GM12878 (cell line): ENCODE results near the gene ASTL. TPM values are rescaled to one million over a fixed set of nuclear protein-coding genes. Genes with fewer than 3 reads are reported as not detected.

Source experiments
- CEBPB ChIP-seq, 2 experiments: fragments of 150-350 bp in 1 of 2; IDR thresholded peaks; 2 replicates each; pipeline ENCODE4 v1.6.1; 2012 to 2014; ENCODE audit warnings: low read depth in 2 of 2, low read length in 2 of 2, borderline replicate concordance in 1 of 2, inconsistent platforms in 1 of 2
- GATAD2B ChIP-seq: fragments of 450-650 bp; conservative IDR thresholded peaks from 2 replicates; pipeline ENCODE4 v1.6.1; 2017; ENCODE audit warnings: low read depth, mild to moderate bottlenecking, moderate library complexity
- HCFC1 ChIP-seq: fragments of 150-350 bp; IDR thresholded peaks from 2 replicates; pipeline ENCODE4 v1.6.1; 2014; ENCODE audit warnings: low read length
- MYC ChIP-seq: IDR thresholded peaks from 2 replicates; pipeline ENCODE4 v1.6.1; 2011; ENCODE audit warnings: mild to moderate bottlenecking, low read length, moderate library complexity, inconsistent platforms; ENCODE audit not compliant: insufficient read depth, insufficient replicate concordance, insufficient read length, severe bottlenecking
- PAX5 ChIP-seq: IDR thresholded peaks from 2 replicates; pipeline ENCODE4 v1.6.1; 2011; ENCODE audit warnings: low read depth, low read length, borderline replicate concordance
- PML ChIP-seq: IDR thresholded peaks from 2 replicates; pipeline ENCODE4 v1.6.1; 2012; ENCODE audit warnings: low read length, inconsistent platforms
- RAD51 ChIP-seq: fragments of 450-650 bp; IDR thresholded peaks from 2 replicates; pipeline ENCODE4 v1.6.1; 2016; ENCODE audit warnings: moderate library complexity, mild to moderate bottlenecking, inconsistent platforms
- RFX5 ChIP-seq: IDR thresholded peaks from 2 replicates; pipeline ENCODE4 v1.6.1; 2011; ENCODE audit warnings: low read depth, low read length, improper control_type of control experiment
- YY1 ChIP-seq: IDR thresholded peaks from 2 replicates; pipeline ENCODE4 v1.6.1; 2011; ENCODE audit warnings: low read depth, mild to moderate bottlenecking, low read length
- ZNF24 ChIP-seq: fragments of 450-650 bp; IDR thresholded peaks from 2 replicates; pipeline ENCODE4 v1.6.1; 2017; ENCODE audit warnings: antibody characterized with exemption, mild to moderate bottlenecking
- polyA plus RNA-seq, 11 experiments: library from polyadenylated mRNA; depleted of rRNA in 4 of 11; unstranded in 6 of 11; stranded (reverse) in 5 of 11; fragments of >200 nt; fragmentation: Nextera tagmentation in 4 of 11; fragmentation: Illumina TruSeq in 1 of 11; extraction: Ambion mirVana in 4 of 11; extraction: Trizol in 1 of 11; gene quantifications; 1 replicate in 1 of 11; 2 replicates in 10 of 11; pipeline versions ENCODE4 v1.2.1 to v1.2.3, GENCODE V29; 2011 to 2016; ENCODE audit warnings: inconsistent platforms in 2 of 11, missing spikeins in 2 of 11, low read depth in 1 of 11
- total RNA-seq, 4 experiments: library from RNA; depleted of rRNA in 3 of 4; stranded (reverse); fragments of >200 nt in 3 of 4; fragmentation: Illumina TruSeq in 1 of 4; extraction: Trizol in 1 of 4; gene quantifications; 2 replicates each; pipeline versions ENCODE4 v1.2.1 to v1.2.3, GENCODE V29; 2013 to 2021
- TF ChIP-seq, protein P1 (sequence below): fragments of 450-650 bp; IDR thresholded peaks from 2 replicates; pipeline ENCODE4 v1.6.1; 2017; ENCODE audit warnings: mild to moderate bottlenecking, low read depth, inconsistent platforms; ENCODE audit not compliant: poor library complexity, severe bottlenecking
- TF ChIP-seq, protein P2 (sequence below): fragments of 450-650 bp; IDR thresholded peaks from 2 replicates; pipeline ENCODE4 v1.6.1; 2016; ENCODE audit warnings: mild to moderate bottlenecking
- TF ChIP-seq, protein P3 (sequence below): fragments of 450-650 bp; IDR thresholded peaks from 2 replicates; pipeline ENCODE4 v1.6.1; 2018; ENCODE audit warnings: borderline replicate concordance, mild to moderate bottlenecking; ENCODE audit not compliant: partially characterized antibody
- TF ChIP-seq, protein P4 (sequence below): fragments of 450-650 bp; IDR thresholded peaks from 2 replicates; pipeline ENCODE4 v1.6.1; 2017; ENCODE audit warnings: low read depth, mild to moderate bottlenecking, moderate library complexity
- TF ChIP-seq, protein P5 (sequence below): fragments of 450-650 bp; IDR thresholded peaks from 2 replicates; pipeline ENCODE4 v1.6.1; 2017; ENCODE audit warnings: mild to moderate bottlenecking, moderate library complexity

Gene ASTL
- total and polyA plus RNA-seq, 10 of the 15 experiments (the other 5 are each of a cell fraction or from before 2014, with no cell fraction given) = 0.18 to 1.0 (median 0.38) TPM; not detected in 4

DNA sequence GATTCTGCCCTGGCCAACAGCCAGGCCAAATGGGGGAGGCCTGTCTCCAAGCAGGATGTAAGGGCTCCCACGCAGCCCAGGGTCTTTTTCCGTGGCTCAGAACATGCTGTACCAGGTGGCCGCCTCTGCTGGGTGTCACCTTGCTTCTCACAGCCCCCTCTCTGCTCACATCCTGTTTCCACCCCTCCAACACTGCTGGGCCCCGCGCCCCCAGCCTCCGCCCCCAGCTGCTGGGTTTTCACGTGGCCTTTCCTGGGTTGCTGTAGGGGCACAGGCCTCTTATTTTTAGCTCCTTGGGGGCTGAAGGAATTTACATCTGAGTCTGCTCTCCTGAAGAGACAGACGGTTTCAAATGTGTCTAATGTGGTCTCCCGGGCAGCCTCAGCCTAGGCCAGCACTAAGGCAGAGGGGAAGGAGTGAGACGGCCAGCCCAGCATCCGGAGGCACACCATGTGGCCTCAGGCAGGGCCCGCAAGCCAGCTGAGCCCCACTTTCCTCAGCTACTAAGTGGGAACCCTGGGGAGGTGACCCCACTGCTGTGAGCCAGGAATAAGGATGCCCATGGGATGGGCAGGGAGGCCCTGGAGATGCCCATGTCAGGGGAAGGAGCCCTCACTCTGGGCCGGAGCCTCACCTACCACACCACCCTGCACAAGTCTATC is 25.6 kb upstream of the ASTL start (continued):
- TF ChIP-seq, protein P1, sequence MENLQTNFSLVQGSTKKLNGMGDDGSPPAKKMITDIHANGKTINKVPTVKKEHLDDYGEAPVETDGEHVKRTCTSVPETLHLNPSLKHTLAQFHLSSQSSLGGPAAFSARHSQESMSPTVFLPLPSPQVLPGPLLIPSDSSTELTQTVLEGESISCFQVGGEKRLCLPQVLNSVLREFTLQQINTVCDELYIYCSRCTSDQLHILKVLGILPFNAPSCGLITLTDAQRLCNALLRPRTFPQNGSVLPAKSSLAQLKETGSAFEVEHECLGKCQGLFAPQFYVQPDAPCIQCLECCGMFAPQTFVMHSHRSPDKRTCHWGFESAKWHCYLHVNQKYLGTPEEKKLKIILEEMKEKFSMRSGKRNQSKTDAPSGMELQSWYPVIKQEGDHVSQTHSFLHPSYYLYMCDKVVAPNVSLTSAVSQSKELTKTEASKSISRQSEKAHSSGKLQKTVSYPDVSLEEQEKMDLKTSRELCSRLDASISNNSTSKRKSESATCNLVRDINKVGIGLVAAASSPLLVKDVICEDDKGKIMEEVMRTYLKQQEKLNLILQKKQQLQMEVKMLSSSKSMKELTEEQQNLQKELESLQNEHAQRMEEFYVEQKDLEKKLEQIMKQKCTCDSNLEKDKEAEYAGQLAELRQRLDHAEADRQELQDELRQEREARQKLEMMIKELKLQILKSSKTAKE = peak; percentile 87
- peak; percentile 97 for TF ChIP-seq GATAD2B
- peak; percentile 80 for TF ChIP-seq PAX5
- TF ChIP-seq, protein P2, sequence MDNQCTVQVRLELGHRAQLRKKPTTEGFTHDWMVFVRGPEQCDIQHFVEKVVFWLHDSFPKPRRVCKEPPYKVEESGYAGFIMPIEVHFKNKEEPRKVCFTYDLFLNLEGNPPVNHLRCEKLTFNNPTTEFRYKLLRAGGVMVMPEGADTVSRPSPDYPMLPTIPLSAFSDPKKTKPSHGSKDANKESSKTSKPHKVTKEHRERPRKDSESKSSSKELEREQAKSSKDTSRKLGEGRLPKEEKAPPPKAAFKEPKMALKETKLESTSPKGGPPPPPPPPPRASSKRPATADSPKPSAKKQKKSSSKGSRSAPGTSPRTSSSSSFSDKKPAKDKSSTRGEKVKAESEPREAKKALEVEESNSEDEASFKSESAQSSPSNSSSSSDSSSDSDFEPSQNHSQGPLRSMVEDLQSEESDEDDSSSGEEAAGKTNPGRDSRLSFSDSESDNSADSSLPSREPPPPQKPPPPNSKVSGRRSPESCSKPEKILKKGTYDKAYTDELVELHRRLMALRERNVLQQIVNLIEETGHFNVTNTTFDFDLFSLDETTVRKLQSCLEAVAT = peak; percentile 92; the same call in 1 of the 2 replicates
- peak; percentile 79 for TF ChIP-seq RAD51
- TF ChIP-seq, protein P3, sequence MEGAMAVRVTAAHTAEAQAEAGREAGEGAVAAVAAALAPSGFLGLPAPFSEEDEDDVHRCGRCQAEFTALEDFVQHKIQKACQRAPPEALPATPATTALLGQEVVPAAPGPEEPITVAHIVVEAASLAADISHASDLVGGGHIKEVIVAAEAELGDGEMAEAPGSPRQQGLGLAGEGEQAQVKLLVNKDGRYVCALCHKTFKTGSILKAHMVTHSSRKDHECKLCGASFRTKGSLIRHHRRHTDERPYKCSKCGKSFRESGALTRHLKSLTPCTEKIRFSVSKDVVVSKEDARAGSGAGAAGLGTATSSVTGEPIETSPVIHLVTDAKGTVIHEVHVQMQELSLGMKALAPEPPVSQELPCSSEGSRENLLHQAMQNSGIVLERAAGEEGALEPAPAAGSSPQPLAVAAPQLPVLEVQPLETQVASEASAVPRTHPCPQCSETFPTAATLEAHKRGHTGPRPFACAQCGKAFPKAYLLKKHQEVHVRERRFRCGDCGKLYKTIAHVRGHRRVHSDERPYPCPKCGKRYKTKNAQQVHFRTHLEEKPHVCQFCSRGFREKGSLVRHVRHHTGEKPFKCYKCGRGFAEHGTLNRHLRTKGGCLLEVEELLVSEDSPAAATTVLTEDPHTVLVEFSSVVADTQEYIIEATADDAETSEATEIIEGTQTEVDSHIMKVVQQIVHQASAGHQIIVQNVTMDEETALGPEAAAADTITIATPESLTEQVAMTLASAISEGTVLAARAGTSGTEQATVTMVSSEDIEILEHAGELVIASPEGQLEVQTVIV = no peak
- no peak for TF ChIP-seq CEBPB (IDR thresholded peaks at IDR 0.05; ENCODE audit: borderline replicate concordance in 1 of 2, low read depth in 2 of 2, low read length in 2 of 2)
- TF ChIP-seq PML = no peak
- no peak for TF ChIP-seq MYC
- TF ChIP-seq YY1 = peak; percentile 41; the same call in 1 of the 2 replicates
- TF ChIP-seq RFX5 = 0 out of 2 replicates have a peak, but pooled peaks have one; percentile 43
- 0 out of 2 replicates have a peak, but pooled peaks have one; percentile 4 for TF ChIP-seq ZNF24
- TF ChIP-seq HCFC1 = peak; percentile 32; the same call in 1 of the 2 replicates
- TF ChIP-seq, protein P4, sequence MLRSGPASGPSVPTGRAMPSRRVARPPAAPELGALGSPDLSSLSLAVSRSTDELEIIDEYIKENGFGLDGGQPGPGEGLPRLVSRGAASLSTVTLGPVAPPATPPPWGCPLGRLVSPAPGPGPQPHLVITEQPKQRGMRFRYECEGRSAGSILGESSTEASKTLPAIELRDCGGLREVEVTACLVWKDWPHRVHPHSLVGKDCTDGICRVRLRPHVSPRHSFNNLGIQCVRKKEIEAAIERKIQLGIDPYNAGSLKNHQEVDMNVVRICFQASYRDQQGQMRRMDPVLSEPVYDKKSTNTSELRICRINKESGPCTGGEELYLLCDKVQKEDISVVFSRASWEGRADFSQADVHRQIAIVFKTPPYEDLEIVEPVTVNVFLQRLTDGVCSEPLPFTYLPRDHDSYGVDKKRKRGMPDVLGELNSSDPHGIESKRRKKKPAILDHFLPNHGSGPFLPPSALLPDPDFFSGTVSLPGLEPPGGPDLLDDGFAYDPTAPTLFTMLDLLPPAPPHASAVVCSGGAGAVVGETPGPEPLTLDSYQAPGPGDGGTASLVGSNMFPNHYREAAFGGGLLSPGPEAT = peak; percentile 71
- TF ChIP-seq, protein P5, sequence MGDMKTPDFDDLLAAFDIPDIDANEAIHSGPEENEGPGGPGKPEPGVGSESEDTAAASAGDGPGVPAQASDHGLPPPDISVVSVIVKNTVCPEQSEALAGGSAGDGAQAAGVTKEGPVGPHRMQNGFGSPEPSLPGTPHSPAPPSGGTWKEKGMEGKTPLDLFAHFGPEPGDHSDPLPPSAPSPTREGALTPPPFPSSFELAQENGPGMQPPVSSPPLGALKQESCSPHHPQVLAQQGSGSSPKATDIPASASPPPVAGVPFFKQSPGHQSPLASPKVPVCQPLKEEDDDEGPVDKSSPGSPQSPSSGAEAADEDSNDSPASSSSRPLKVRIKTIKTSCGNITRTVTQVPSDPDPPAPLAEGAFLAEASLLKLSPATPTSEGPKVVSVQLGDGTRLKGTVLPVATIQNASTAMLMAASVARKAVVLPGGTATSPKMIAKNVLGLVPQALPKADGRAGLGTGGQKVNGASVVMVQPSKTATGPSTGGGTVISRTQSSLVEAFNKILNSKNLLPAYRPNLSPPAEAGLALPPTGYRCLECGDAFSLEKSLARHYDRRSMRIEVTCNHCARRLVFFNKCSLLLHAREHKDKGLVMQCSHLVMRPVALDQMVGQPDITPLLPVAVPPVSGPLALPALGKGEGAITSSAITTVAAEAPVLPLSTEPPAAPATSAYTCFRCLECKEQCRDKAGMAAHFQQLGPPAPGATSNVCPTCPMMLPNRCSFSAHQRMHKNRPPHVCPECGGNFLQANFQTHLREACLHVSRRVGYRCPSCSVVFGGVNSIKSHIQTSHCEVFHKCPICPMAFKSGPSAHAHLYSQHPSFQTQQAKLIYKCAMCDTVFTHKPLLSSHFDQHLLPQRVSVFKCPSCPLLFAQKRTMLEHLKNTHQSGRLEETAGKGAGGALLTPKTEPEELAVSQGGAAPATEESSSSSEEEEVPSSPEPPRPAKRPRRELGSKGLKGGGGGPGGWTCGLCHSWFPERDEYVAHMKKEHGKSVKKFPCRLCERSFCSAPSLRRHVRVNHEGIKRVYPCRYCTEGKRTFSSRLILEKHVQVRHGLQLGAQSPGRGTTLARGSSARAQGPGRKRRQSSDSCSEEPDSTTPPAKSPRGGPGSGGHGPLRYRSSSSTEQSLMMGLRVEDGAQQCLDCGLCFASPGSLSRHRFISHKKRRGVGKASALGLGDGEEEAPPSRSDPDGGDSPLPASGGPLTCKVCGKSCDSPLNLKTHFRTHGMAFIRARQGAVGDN = peak; percentile 92
